Measurements from ENCODE around the gene MRPL53.

MRPL53 gene

GRCh38 chr2:74496997-74497776, 24.7 kb upstream of the MRPL53 start:
- peaks cover 64% of the 10 kb centered on the region for H3K27me3 ChIP-seq
- peaks cover 23% of the 10 kb centered on the region for H3K36me3 ChIP-seq
- peak overlapping the region; percentile 53 to 59 for H3K4me3 ChIP-seq (ENCODE audit: low read depth in 1 of 2, low read length in 1 of 2)
- no peak overlapping the region for H3K27ac ChIP-seq
- H3K4me1 ChIP-seq (ENCODE audit: control insufficient read depth in 1 of 2, insufficient read depth in 1 of 2, low read depth in 1 of 2, low read length in 1 of 2) = peaks cover 26 to 27% of the 10 kb centered on the region in 2 experiments
- no peak for TF ChIP-seq CTCF (IDR thresholded peaks at IDR 0.05)
- H3K9me3 ChIP-seq = no peaks in the 10 kb centered on the region

- TF ChIP-seq CTCF (IDR thresholded peaks at IDR 0.05) = no peak
- Histone ChIP-seq H3K27ac (no peak overlapping the region), H3K27me3 (peaks cover 46% of the 10 kb centered on the region), H3K4me1 (ENCODE audit: control insufficient read depth in 1 of 2, insufficient read depth in 1 of 2, low read depth in 1 of 2, low read length in 1 of 2) (peaks cover 26% of the 10 kb centered on the region in 2 experiments), H3K4me3 (ENCODE audit: low read depth in 1 of 2, low read length in 1 of 2) (no peak overlapping the region), H3K36me3 (peaks cover 41% of the 10 kb centered on the region), H3K9me3 (no peaks in the 10 kb centered on the region)
Measured at GRCh38 chr2:74495440-74495839, 23.0 kb upstream of the MRPL53 start.

- Histone ChIP-seq H3K9me3 (no peaks in the 10 kb centered on the region), H3K4me1 (ENCODE audit: control insufficient read depth in 1 of 2, insufficient read depth in 1 of 2, low read depth in 1 of 2, low read length in 1 of 2) (peaks cover 11% of the 10 kb centered on the region in 2 experiments), H3K27ac (no peak overlapping the region), H3K4me3 (ENCODE audit: low read depth in 1 of 2, low read length in 1 of 2) (no peak overlapping the region), H3K27me3 (peaks cover 27% of the 10 kb centered on the region), H3K36me3 (peaks cover 58% of the 10 kb centered on the region)
- no peak for TF ChIP-seq CTCF (IDR thresholded peaks at IDR 0.05)
Measured at GRCh38 chr2:74493546-74493945, 21.1 kb upstream of the MRPL53 start.

GRCh38 chr2:74491648-74492544, 19.4 kb upstream of the MRPL53 start:
- Histone ChIP-seq H3K9me3 (no peaks in the 10 kb centered on the region), H3K36me3 (peaks cover 67% of the 10 kb centered on the region), H3K4me3 (ENCODE audit: low read depth in 1 of 2, low read length in 1 of 2) (no peak overlapping the region), H3K27ac (no peak overlapping the region), H3K4me1 (ENCODE audit: control insufficient read depth in 1 of 2, insufficient read depth in 1 of 2, low read depth in 1 of 2, low read length in 1 of 2) (no peaks in the 10 kb centered on the region), H3K27me3 (peaks cover 11% of the 10 kb centered on the region)
- no peak for TF ChIP-seq CTCF (IDR thresholded peaks at IDR 0.05)

GRCh38 chr2:74489906-74490305, 17.4 kb upstream of the MRPL53 start:
- Histone ChIP-seq H3K27ac (no peak overlapping the region), H3K36me3 (peaks cover 79% of the 10 kb centered on the region), H3K27me3 (no peaks in the 10 kb centered on the region), H3K9me3 (no peaks in the 10 kb centered on the region), H3K4me1 (ENCODE audit: control insufficient read depth in 1 of 2, insufficient read depth in 1 of 2, low read depth in 1 of 2, low read length in 1 of 2) (no peaks in the 10 kb centered on the region), H3K4me3 (ENCODE audit: low read depth in 1 of 2, low read length in 1 of 2) (no peak overlapping the region)
- no peak for TF ChIP-seq CTCF (IDR thresholded peaks at IDR 0.05)

Data from neutrophil (primary cell).